Heart left ventricle (tissue), 13 donors: ENCODE measurements around the gene ZNF491.

Experiments used
- POLR2A ChIP-seq, 2 donors: fragments of 450-650 bp; IDR thresholded peaks; one replicate each; pipeline ENCODE4 v1.6.1; 2017; ENCODE audit warnings: antibody characterized with exemption in 2 of 2, mild to moderate bottlenecking in 2 of 2, moderate library complexity in 2 of 2
- TF ChIP-seq, protein P1 (sequence below), 12 donors: fragments of 200-600 bp; sonication (generic) in 4 of 12; IDR thresholded peaks; one replicate each; pipeline versions ENCODE4 v1.5.0 to v1.8.0; 2018 to 2022; ENCODE audit warnings: antibody characterized with exemption in 12 of 12, mild to moderate bottlenecking in 5 of 12
- donor health status: ischemic (EF 13 %, LVEDD 7.1; RV severe dilation, severe dysfunction).
- donor health status: DM: no; HTN: yes; CAD: no.
- donor health status: DM: no; HTN: no; CAD: no.
- donor health status: ischemic (EF 25% LVEDD 6.9; RV normal size, moderate dysfunction).
- donor health status: ischemic (EF 25% LVEDD 5.7; RV mildly dilated, moderate dysfunction).
- donor health status: ischemic (EF 35%, LVEDD 5.7; RV mildly dilated, moderate dysfunction).
- donor health status: nonischemic (EF 11% LVEDD 7.7; RV severe dilation, severe dysfunction).
- donor health status: DM: yes; HTN: yes; CAD: no.
- donor health status: PGD.
- donor health status: ischemic (EF 29% LVEDD 5.4; RV normal size, mild dysfunction).
- donor health status: nonischemic (EF 23%, LVEDD 6.1; RV moderate dilation, normal function).

DNA sequence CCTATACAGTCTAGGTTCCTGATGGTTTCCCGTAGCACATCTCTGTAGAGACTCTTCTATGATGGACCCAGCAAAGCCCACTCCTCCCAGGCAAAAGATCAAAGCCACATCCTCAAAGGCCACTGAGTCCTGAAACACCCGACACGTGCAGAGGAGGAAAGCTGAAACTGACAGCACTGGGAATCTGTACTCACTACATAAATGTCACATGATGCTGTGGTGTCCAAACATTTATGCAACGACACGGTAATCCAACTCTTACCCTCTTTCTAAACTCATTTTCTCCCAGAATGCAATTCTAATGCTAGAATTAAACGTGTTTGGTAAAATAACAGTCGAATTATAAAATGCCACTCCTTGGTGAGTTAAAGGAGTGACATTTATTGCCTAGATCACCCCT, 38.5 kb upstream of the ZNF491 start:
- TF ChIP-seq, protein P1, sequence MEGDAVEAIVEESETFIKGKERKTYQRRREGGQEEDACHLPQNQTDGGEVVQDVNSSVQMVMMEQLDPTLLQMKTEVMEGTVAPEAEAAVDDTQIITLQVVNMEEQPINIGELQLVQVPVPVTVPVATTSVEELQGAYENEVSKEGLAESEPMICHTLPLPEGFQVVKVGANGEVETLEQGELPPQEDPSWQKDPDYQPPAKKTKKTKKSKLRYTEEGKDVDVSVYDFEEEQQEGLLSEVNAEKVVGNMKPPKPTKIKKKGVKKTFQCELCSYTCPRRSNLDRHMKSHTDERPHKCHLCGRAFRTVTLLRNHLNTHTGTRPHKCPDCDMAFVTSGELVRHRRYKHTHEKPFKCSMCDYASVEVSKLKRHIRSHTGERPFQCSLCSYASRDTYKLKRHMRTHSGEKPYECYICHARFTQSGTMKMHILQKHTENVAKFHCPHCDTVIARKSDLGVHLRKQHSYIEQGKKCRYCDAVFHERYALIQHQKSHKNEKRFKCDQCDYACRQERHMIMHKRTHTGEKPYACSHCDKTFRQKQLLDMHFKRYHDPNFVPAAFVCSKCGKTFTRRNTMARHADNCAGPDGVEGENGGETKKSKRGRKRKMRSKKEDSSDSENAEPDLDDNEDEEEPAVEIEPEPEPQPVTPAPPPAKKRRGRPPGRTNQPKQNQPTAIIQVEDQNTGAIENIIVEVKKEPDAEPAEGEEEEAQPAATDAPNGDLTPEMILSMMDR (IDR thresholded peaks at IDR 0.05), result no peak
- no peak for TF ChIP-seq POLR2A (IDR thresholded peaks at IDR 0.05)
